ENCODE measurements around the gene TECPR2.

Gene TECPR2

GRCh38 chr14:102490456-102490855 is 127.7 kb downstream of the TECPR2 start:
- no peak for TF ChIP-seq CTCF (IDR thresholded peaks at IDR 0.05)
- Histone ChIP-seq H3K27me3 (ENCODE audit: control insufficient read depth, insufficient read depth, low read length) (no peaks in the 10 kb centered on the region), H3K9ac (no peak overlapping the region), H3K27ac (no peak overlapping the region), H3K4me3 (ENCODE audit: low read depth, low read length) (no peak overlapping the region), H3K9me3 (ENCODE audit: control insufficient read depth, low read length) (no peaks in the 10 kb centered on the region), H3K36me3 (ENCODE audit: control insufficient read depth, insufficient read depth, low read length) (no peaks in the 10 kb centered on the region), H3K79me2 (peaks cover 10% of the 10 kb centered on the region), H3K4me2 (ENCODE audit: low read length) (no peak overlapping the region), H2AFZ (no peak overlapping the region), H3K4me1 (no peaks in the 10 kb centered on the region)

GRCh38 chr14:102491366-102491765 is 128.6 kb downstream of the TECPR2 start:
- Histone ChIP-seq H3K27ac (no peak overlapping the region), H3K9ac (no peak overlapping the region), H3K79me2 (peaks cover 10% of the 10 kb centered on the region), H3K4me1 (no peaks in the 10 kb centered on the region), H3K27me3 (ENCODE audit: control insufficient read depth, insufficient read depth, low read length) (no peaks in the 10 kb centered on the region), H3K36me3 (ENCODE audit: control insufficient read depth, insufficient read depth, low read length) (no peaks in the 10 kb centered on the region), H3K4me2 (ENCODE audit: low read length) (no peak overlapping the region), H2AFZ (no peak overlapping the region), H3K4me3 (ENCODE audit: low read depth, low read length) (no peak overlapping the region), H3K9me3 (ENCODE audit: control insufficient read depth, low read length) (no peaks in the 10 kb centered on the region)
- TF ChIP-seq CTCF (IDR thresholded peaks at IDR 0.05), result no peak

GRCh38 chr14:102491786-102492530 is 129.2 kb downstream of the TECPR2 start:
- Histone ChIP-seq H3K27ac (no peak overlapping the region), H3K9ac (no peak overlapping the region), H3K4me2 (ENCODE audit: low read length) (no peak overlapping the region), H3K79me2 (peaks cover 10% of the 10 kb centered on the region), H3K4me1 (no peaks in the 10 kb centered on the region), H2AFZ (no peak overlapping the region), H3K27me3 (ENCODE audit: control insufficient read depth, insufficient read depth, low read length) (no peaks in the 10 kb centered on the region), H3K4me3 (ENCODE audit: low read depth, low read length) (no peak overlapping the region), H3K36me3 (ENCODE audit: control insufficient read depth, insufficient read depth, low read length) (no peaks in the 10 kb centered on the region), H3K9me3 (ENCODE audit: control insufficient read depth, low read length) (no peaks in the 10 kb centered on the region)
- TF ChIP-seq CTCF (IDR thresholded peaks at IDR 0.05), result no peak

- Histone ChIP-seq H3K27ac (no peak overlapping the region), H3K36me3 (ENCODE audit: control insufficient read depth, insufficient read depth, low read length) (no peaks in the 10 kb centered on the region), H3K79me2 (peaks cover 10% of the 10 kb centered on the region), H3K9me3 (ENCODE audit: control insufficient read depth, low read length) (no peaks in the 10 kb centered on the region), H3K4me3 (ENCODE audit: low read depth, low read length) (no peak overlapping the region), H3K27me3 (ENCODE audit: control insufficient read depth, insufficient read depth, low read length) (no peaks in the 10 kb centered on the region), H3K4me1 (no peaks in the 10 kb centered on the region), H3K4me2 (ENCODE audit: low read length) (no peak overlapping the region), H2AFZ (no peak overlapping the region), H3K9ac (no peak overlapping the region)
- TF ChIP-seq CTCF (IDR thresholded peaks at IDR 0.05), result no peak
Observed at GRCh38 chr14:102492531-102492910, 129.8 kb downstream of the TECPR2 start.

GRCh38 chr14:102493096-102493495 is 130.4 kb downstream of the TECPR2 start:
- Histone ChIP-seq H3K27me3 (ENCODE audit: control insufficient read depth, insufficient read depth, low read length) (no peaks in the 10 kb centered on the region), H3K4me2 (ENCODE audit: low read length) (no peak overlapping the region), H2AFZ (no peak overlapping the region), H3K4me3 (ENCODE audit: low read depth, low read length) (no peak overlapping the region), H3K9me3 (ENCODE audit: control insufficient read depth, low read length) (no peaks in the 10 kb centered on the region), H3K27ac (no peak overlapping the region), H3K79me2 (peaks cover 10% of the 10 kb centered on the region), H3K36me3 (ENCODE audit: control insufficient read depth, insufficient read depth, low read length) (no peaks in the 10 kb centered on the region), H3K9ac (no peak overlapping the region), H3K4me1 (no peaks in the 10 kb centered on the region)
- TF ChIP-seq CTCF (IDR thresholded peaks at IDR 0.05), result no peak
